PC-9 (cell line): Measurements from ENCODE around the gene CD44.

Source experiments
- EZH2 ChIP-seq: fragments of 200-600 bp; sonication (generic); IDR thresholded peaks from 2 replicates; pipeline ENCODE4 v1.8.0; 2017; ENCODE audit warnings: antibody characterized with exemption, low read depth
- TF ChIP-seq, protein P1 (sequence below): fragments of 200-600 bp; sonication (generic); conservative IDR thresholded peaks from 2 replicates; pipeline ENCODE4 v1.6.1; 2017; ENCODE audit warnings: mixed run types, antibody characterized with exemption, mild to moderate bottlenecking, moderate library complexity

DNA sequence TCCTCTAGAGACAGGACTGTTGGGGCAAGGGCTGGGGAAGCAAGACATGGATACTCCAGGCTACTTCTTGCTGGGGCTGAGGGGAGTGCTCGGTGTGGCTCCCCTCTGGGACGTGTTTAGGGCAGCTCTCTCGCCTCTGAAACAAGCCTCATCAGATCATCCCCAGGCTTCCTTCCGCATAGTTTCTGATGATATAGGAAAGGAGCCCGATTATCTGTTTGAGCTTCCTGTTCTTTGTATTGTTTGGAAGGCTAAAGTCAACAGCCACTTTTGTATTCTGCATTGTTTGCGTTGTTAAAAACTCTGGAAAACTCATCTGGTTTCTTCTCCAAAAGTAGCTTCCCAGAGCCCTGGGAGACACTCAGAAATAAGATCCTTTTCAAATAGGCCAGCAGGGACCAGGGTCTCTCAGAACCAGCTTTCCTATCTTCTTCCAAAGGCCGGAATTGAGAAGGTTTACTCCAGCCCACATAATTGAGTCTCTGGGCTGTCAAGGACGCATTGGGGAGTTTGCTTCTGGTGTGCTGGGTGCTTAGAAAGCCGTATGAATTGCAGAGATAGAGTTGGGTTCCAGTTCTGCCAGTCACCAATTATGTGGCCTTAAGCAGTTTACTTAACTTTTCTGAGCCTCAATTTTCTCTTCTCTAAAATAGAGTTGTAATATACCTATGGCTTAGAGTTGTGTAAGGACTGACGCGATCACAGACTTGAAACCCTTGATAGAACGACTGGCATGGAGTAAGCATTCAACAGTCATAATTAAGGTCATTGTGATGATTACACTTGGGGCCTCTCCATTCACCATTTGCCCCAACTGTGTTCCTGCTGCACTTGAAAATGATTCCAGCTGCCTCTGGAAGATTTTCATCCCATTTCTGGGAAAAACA is 19.1 kb downstream of the CD44 start:
- TF ChIP-seq, protein P1, sequence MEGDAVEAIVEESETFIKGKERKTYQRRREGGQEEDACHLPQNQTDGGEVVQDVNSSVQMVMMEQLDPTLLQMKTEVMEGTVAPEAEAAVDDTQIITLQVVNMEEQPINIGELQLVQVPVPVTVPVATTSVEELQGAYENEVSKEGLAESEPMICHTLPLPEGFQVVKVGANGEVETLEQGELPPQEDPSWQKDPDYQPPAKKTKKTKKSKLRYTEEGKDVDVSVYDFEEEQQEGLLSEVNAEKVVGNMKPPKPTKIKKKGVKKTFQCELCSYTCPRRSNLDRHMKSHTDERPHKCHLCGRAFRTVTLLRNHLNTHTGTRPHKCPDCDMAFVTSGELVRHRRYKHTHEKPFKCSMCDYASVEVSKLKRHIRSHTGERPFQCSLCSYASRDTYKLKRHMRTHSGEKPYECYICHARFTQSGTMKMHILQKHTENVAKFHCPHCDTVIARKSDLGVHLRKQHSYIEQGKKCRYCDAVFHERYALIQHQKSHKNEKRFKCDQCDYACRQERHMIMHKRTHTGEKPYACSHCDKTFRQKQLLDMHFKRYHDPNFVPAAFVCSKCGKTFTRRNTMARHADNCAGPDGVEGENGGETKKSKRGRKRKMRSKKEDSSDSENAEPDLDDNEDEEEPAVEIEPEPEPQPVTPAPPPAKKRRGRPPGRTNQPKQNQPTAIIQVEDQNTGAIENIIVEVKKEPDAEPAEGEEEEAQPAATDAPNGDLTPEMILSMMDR, result no peak
- no peak for TF ChIP-seq EZH2
